ENCODE data around the gene FAM89B. TPM values are rescaled to one million over a fixed set of nuclear protein-coding genes. Genes with fewer than 3 reads are reported as not detected.

The FAM89B gene
- total RNA-seq, 1 donor from 2014 or later, result 184 TPM

- peak overlapping the region; percentile 34 for H3K4me3 Mint-ChIP-seq (ENCODE audit: unreplicated experiment)
These were observed 22.8 kb downstream of the FAM89B start for GRCh38 chr11:65595131-65595530.

DNA sequence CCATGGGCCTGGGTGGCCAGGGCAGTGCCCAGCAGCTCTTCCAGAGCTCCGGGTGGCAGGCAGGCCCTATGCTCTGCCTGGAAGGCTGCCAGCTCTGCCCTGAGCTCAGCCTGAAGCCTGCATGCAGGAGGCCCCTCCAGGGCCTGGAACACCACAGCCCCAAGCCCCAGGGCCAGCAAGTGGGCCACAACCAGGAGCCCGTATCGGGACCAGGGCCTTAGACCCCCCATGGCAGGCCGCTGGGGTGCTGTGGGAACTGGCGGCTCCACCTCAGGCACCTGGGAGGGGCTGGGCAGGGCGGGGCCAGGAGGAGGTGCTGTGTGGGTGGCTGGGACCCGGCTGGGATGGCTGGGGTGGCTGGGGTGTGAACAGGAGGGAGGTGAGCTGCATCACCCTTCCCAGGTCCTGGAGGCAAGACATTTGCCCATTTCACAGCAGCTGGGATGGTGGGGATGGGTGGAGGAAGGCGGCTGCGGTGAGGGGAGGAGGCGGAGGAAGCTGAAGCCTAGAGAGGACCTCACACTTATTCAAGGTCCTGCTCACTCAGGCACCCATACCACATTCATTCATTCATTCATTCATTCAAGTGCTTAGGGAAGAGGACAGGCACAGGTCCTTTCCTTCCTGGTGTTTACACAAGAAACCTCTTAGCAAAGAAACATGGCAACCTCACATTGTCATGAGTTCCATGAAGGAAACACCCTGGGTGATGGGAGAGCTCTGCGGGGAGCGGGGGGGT lies 23.4 kb downstream of the FAM89B start, which contains the start of gene KCNK7:
Gene KCNK7, minus strand, starts transcription at position 258 of the 739 bp plus-strand sequence. Its CDS starts 28 bp downstream, at position 230.
- Mint-ChIP-seq H3K4me3 (ENCODE audit: unreplicated experiment) (peak within 1 kb of the TSS; percentile 34), H3K27ac (ENCODE audit: unreplicated experiment) (no peak within 1 kb of the TSS), H3K36me3 (ENCODE audit: unreplicated experiment) (no peaks in the 10 kb centered on the region), H3K4me1 (ENCODE audit: low read depth, unreplicated experiment) (peaks cover 6% of the 10 kb centered on the region), H3K27me3 (ENCODE audit: unreplicated experiment) (peaks cover 6% of the 10 kb centered on the region), H3K9me3 (ENCODE audit: unreplicated experiment) (peaks cover 4% of the 10 kb centered on the region)
- TF ChIP-seq, protein P1, sequence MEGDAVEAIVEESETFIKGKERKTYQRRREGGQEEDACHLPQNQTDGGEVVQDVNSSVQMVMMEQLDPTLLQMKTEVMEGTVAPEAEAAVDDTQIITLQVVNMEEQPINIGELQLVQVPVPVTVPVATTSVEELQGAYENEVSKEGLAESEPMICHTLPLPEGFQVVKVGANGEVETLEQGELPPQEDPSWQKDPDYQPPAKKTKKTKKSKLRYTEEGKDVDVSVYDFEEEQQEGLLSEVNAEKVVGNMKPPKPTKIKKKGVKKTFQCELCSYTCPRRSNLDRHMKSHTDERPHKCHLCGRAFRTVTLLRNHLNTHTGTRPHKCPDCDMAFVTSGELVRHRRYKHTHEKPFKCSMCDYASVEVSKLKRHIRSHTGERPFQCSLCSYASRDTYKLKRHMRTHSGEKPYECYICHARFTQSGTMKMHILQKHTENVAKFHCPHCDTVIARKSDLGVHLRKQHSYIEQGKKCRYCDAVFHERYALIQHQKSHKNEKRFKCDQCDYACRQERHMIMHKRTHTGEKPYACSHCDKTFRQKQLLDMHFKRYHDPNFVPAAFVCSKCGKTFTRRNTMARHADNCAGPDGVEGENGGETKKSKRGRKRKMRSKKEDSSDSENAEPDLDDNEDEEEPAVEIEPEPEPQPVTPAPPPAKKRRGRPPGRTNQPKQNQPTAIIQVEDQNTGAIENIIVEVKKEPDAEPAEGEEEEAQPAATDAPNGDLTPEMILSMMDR (IDR thresholded peaks at IDR 0.05; ENCODE audit: partially characterized antibody, unreplicated experiment), result no peak
- no peak for DNase-seq

More at GRCh38 chr11:65595131-65595530, 22.8 kb downstream of the FAM89B start:
- Mint-ChIP-seq H3K27me3 (ENCODE audit: unreplicated experiment) (peaks cover 7% of the 10 kb centered on the region), H3K27ac (ENCODE audit: unreplicated experiment) (no peak overlapping the region), H3K9me3 (ENCODE audit: unreplicated experiment) (peaks cover 6% of the 10 kb centered on the region), H3K4me1 (ENCODE audit: low read depth, unreplicated experiment) (peaks cover 8% of the 10 kb centered on the region), H3K36me3 (ENCODE audit: unreplicated experiment) (no peaks in the 10 kb centered on the region)
- TF ChIP-seq, protein P1 (IDR thresholded peaks at IDR 0.05; ENCODE audit: partially characterized antibody, unreplicated experiment), result no peak
- DNase-seq, result no peak

- DNase-seq, result no peak
- Mint-ChIP-seq H3K27me3 (ENCODE audit: unreplicated experiment) (peaks cover 6% of the 10 kb centered on the region), H3K36me3 (ENCODE audit: unreplicated experiment) (no peaks in the 10 kb centered on the region), H3K9me3 (ENCODE audit: unreplicated experiment) (peaks cover 2% of the 10 kb centered on the region), H3K27ac (ENCODE audit: unreplicated experiment) (no peak overlapping the region), H3K4me3 (ENCODE audit: unreplicated experiment) (no peak overlapping the region), H3K4me1 (ENCODE audit: low read depth, unreplicated experiment) (peaks cover 2% of the 10 kb centered on the region)
- TF ChIP-seq, protein P1 (IDR thresholded peaks at IDR 0.05; ENCODE audit: partially characterized antibody, unreplicated experiment), result no peak
These were observed 24.2 kb downstream of the FAM89B start for GRCh38 chr11:65596520-65596919.

DNA sequence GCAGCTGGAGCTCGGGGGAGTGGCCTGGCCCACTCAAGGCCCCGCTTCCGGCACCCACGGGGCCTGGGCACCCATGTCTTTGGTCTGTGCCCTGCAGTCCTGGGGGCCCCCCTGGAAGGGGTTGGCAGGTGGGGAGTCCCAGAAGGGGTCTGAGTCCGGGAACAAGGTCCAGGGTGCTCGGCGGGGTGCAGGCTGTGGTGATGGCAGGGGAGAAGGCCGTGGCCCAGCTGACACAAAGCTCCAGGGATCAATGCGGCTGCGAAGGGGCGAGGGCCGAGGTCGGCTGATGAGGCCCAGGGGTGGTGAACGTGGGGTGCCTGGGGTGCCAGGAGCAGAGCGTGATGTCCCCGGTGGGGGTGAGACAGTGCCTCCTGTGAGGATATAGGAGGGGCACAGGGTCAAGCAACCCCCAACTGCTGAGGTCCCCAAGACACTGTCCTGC lies 25.9 kb downstream of the FAM89B start:
- peaks cover 3% of the 10 kb centered on the region for H3K4me1 Mint-ChIP-seq (ENCODE audit: low read depth, unreplicated experiment)
- H3K27me3 Mint-ChIP-seq (ENCODE audit: unreplicated experiment), result peaks cover 4% of the 10 kb centered on the region
- H3K9me3 Mint-ChIP-seq (ENCODE audit: unreplicated experiment), result peaks cover 2% of the 10 kb centered on the region
- no peak overlapping the region for H3K27ac Mint-ChIP-seq (ENCODE audit: unreplicated experiment)
- H3K36me3 Mint-ChIP-seq (ENCODE audit: unreplicated experiment), result no peaks in the 10 kb centered on the region
- no peak overlapping the region for H3K4me3 Mint-ChIP-seq (ENCODE audit: unreplicated experiment)
- TF ChIP-seq, protein P1 (IDR thresholded peaks at IDR 0.05; ENCODE audit: partially characterized antibody, unreplicated experiment), result no peak
- no peak for DNase-seq

Data from glutamatergic neuron (in vitro differentiated cells).